Gastrocnemius medialis (tissue), 4 donors: ENCODE data around the gene SAP30BP. TPM values are rescaled to one million over a fixed set of nuclear protein-coding genes. Genes with fewer than 3 reads are reported as not detected.

Experiments
- ATAC-seq, 2 donors: fragments of 150-250 bp; one replicate each; pipeline ENCODE4 v1.9.1; 2016
- DNase-seq, 2 donors: peaks; one replicate each; pipeline ENCODE4 v3.0.0-alpha.2; 2019
- H3K27ac ChIP-seq, 4 donors: fragments of 200-600 bp; sonication (generic); 1 replicate in 1 of 4; 2 replicates in 3 of 4; pipeline ENCODE4 v1.5.1; 2016 to 2018; ENCODE audit warnings: mild to moderate bottlenecking in 2 of 4, moderate library complexity in 1 of 4
- H3K27me3 ChIP-seq, 3 donors: fragments of 200-600 bp; sonication (generic) in 2 of 3; 1 replicate in 1 of 3; 2 replicates in 2 of 3; pipeline versions ENCODE4 v1.5.1 to v1.6.0; 2016 to 2019; ENCODE audit warnings: mild to moderate bottlenecking in 1 of 3, moderate library complexity in 1 of 3
- H3K36me3 ChIP-seq, 2 donors: fragments of 200-600 bp; sonication (generic) in 1 of 2; one replicate each; pipeline ENCODE4 v1.5.1; 2017 to 2018
- H3K4me1 ChIP-seq, 2 donors: fragments of 200-600 bp; sonication (generic) in 1 of 2; one replicate each; pipeline ENCODE4 v1.5.1; 2016 to 2017; ENCODE audit warnings: mild to moderate bottlenecking in 2 of 2
- H3K4me3 ChIP-seq, 4 donors: fragments of 200-600 bp; sonication (generic) in 3 of 4; 1 replicate in 1 of 4; 2 replicates in 3 of 4; pipeline ENCODE4 v1.5.1; 2016 to 2019; ENCODE audit warnings: mild to moderate bottlenecking in 2 of 4
- H3K9me3 ChIP-seq, 3 donors: fragments of 200-600 bp; sonication (generic) in 2 of 3; 1 replicate in 1 of 3; 2 replicates in 2 of 3; pipeline ENCODE4 v1.5.1; 2016 to 2019
- POLR2A ChIP-seq, 2 donors: fragments of 450-650 bp; IDR thresholded peaks; one replicate each; pipeline ENCODE4 v1.6.1; 2017; ENCODE audit warnings: antibody characterized with exemption in 2 of 2, mild to moderate bottlenecking in 2 of 2, moderate library complexity in 2 of 2
- in situ Hi-C, 4 donors: fragments of 200-750 bp; cut with MboI; loops; one replicate each; pipeline versions ENCODE4 v1.15.0 to v1.8.0; 2017; ENCODE audit warnings: low sequenced_read_pairs in 4 of 4
- intact Hi-C: fragments of 100-400 bp; cut with DNase I; formaldehyde crosslinking; loops from one replicate; pipeline ENCODE4 v1.15.1; 2023; ENCODE audit warnings: low total_unique reads
- total RNA-seq, 4 donors: library from RNA; depleted of rRNA; stranded (reverse); fragments of >200 nt; gene quantifications; one replicate each; pipeline versions ENCODE4 v1.1.0 to v1.2.3, GENCODE V29; 2016
- TF ChIP-seq, protein P1 (sequence below), 5 experiments: fragments of 450-650 bp in 3 of 5; fragments of 200-600 bp in 2 of 5; sonication (generic) in 2 of 5; IDR thresholded peaks in 4 of 5; conservative IDR thresholded peaks in 1 of 5; 1 replicate in 4 of 5; 2 replicates in 1 of 5; pipeline ENCODE4 v1.5.1; 2016 to 2019; ENCODE audit warnings: antibody characterized with exemption in 5 of 5, mild to moderate bottlenecking in 3 of 5, moderate library complexity in 3 of 5

Gene SAP30BP
- total RNA-seq, 4 donors from 2014 or later: 42.0 to 64.0 (median 50.1) TPM

DNA sequence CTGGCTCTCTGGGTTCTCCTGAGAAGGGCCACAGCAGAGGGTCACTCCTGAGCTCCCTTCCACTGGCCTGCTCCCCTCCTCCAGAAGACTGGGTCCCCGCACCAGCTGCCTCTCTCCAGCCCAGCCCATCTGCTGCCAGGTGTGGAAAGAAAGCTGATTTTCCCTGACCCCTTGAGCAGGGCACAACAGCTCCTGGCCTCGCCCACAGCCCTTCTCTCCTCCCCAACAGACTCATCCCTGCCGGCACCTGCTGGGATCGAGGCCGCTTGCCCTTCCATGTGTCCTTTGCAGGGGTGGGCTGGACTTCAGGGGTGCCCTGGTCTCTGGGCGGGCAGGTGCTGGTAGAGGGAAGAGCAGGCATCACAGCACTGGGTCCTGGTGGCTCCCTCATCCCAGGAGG, 38.7 kb upstream of the SAP30BP start:
- H3K27ac ChIP-seq: no peak overlapping the region
- peaks cover 8 to 14% of the 10 kb centered on the region in 2 donors for H3K4me1 ChIP-seq
- DNase-seq (no peak), ATAC-seq (no peak)
- intact Hi-C loops (no loop called here), in situ Hi-C loops (no loop called here)
- H3K27me3 ChIP-seq: no peaks in the 10 kb centered on the region
- no peaks in the 10 kb centered on the region for H3K9me3 ChIP-seq
- H3K4me3 ChIP-seq: no peak overlapping the region
- H3K36me3 ChIP-seq: peaks cover 0 to 20% of the 10 kb centered on the region in 2 donors
- TF ChIP-seq POLR2A (IDR thresholded peaks at IDR 0.05): no peak
- TF ChIP-seq, protein P1, sequence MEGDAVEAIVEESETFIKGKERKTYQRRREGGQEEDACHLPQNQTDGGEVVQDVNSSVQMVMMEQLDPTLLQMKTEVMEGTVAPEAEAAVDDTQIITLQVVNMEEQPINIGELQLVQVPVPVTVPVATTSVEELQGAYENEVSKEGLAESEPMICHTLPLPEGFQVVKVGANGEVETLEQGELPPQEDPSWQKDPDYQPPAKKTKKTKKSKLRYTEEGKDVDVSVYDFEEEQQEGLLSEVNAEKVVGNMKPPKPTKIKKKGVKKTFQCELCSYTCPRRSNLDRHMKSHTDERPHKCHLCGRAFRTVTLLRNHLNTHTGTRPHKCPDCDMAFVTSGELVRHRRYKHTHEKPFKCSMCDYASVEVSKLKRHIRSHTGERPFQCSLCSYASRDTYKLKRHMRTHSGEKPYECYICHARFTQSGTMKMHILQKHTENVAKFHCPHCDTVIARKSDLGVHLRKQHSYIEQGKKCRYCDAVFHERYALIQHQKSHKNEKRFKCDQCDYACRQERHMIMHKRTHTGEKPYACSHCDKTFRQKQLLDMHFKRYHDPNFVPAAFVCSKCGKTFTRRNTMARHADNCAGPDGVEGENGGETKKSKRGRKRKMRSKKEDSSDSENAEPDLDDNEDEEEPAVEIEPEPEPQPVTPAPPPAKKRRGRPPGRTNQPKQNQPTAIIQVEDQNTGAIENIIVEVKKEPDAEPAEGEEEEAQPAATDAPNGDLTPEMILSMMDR (IDR thresholded peaks at IDR 0.05 in 4 of 5, conservative IDR thresholded peaks at IDR 0.05 in 1 of 5): no peak

DNA sequence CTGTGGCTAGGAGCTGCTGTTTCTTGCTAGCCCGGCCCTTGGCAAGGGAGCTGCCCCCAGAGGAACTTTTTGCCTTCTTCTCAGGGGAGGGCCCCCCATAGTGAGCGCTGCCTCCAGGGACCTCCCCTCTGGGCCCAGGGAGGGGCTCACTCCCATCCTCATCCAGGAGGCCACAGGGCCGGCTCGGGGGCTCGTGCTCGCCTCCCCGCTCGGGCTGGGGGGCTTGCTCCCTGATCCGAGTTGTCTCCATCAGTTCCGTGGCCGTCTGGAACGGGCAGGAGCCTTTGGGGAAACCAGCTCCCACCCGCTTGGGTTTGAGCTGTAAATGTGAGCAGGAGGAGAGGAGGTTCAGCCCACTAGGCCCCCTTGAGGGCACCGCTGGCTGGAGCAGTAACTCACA, 38.0 kb upstream of the SAP30BP start:
- no peak for ATAC-seq
- no peaks in the 10 kb centered on the region for H3K27me3 ChIP-seq
- intact Hi-C loops (no loop called here), in situ Hi-C loops (no loop called here)
- H3K4me1 ChIP-seq: peaks cover 15 to 16% of the 10 kb centered on the region in 2 donors
- H3K4me3 ChIP-seq: no peak overlapping the region
- peaks cover 0 to 20% of the 10 kb centered on the region in 2 donors for H3K36me3 ChIP-seq
- no peak for TF ChIP-seq POLR2A (IDR thresholded peaks at IDR 0.05)
- TF ChIP-seq, protein P1 (IDR thresholded peaks at IDR 0.05 in 4 of 5, conservative IDR thresholded peaks at IDR 0.05 in 1 of 5): no peak
- no peak overlapping the region for H3K27ac ChIP-seq
- no peak for DNase-seq
- H3K9me3 ChIP-seq: no peaks in the 10 kb centered on the region

DNA sequence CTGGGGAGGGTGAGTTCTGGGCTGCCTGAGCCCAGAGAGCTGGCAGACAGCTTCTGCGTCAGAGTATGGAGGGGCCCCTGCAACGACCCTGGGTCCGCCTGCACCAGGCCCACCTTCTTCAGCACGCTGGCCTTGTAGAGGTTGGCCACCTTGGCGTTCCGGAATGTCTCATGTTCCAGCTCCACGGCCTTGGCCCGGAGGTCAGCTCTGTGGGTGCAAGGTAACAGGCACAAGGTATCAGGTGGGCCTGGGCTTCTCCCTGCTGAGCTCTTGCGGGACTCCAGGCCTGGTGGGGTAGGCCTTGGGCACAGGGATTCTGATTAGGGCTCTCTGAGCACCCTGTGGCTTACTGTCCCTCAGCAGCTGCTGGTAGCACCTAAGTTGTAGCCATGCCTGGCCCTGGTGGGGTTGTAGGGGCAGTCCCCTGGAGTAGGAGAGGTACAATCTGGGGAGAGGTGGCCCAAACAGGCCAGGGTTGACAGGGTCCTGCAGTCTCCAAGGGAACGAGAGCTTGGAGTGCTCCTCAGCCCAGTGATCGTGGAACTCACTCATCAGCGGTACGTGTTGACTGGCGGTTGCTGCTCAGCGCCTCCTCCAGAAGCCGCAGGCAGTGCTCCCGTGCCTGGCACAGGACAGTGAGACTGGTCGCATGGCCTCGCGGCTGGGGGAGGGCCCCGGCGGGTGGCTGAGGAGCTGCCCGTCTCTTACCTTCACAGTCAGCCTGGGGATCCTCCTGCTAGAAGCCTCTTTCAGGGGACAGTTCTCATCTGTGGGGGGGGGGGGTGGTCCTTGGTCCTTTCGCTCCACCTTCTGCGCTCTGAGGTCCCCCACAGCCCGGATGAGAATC, 36.8 kb upstream of the SAP30BP start:
- TF ChIP-seq POLR2A (IDR thresholded peaks at IDR 0.05): no peak
- TF ChIP-seq, protein P1 (IDR thresholded peaks at IDR 0.05 in 4 of 5, conservative IDR thresholded peaks at IDR 0.05 in 1 of 5): no peak
- peaks cover 21 to 25% of the 10 kb centered on the region in 2 donors for H3K4me1 ChIP-seq
- intact Hi-C loops: loop anchor here (10.0 kb wide), 1 partner anchor 65 kb away; no protein-coding TSS in a partner anchor
- no peaks in the 10 kb centered on the region for H3K9me3 ChIP-seq
- H3K4me3 ChIP-seq: no peak overlapping the region
- peaks cover 0 to 18% of the 10 kb centered on the region in 2 donors for H3K36me3 ChIP-seq
- H3K27me3 ChIP-seq: no peaks in the 10 kb centered on the region
- in situ Hi-C loops: loop anchor here in 1 of 4 donors (10.0 kb wide), 1 partner anchor 115 kb away; no protein-coding TSS in a partner anchor
- no peak for DNase-seq
- ATAC-seq: no peak
- H3K27ac ChIP-seq: no peak overlapping the region

DNA sequence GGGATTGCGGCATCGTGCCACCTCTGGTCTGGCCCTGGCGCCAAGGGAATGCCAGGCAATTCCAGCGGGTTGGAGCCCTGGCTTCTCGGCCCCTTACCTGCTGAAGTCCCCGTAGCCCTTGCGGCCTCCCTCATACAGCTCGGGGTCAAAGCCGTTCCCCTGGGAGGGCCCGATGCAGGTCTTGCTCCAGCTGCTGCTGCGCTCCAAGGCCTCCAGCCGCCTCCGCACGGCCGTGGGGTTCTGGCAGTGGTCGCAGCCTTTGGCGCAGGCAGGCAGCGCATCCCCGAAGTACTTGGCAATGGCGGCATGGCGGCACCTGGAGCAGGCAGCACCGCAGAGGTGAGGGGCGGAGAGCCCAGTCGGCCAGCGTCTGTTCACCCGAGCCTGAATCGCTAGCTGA, 35.8 kb upstream of the SAP30BP start:
- DNase-seq (no peak), ATAC-seq (no peak)
- no peak overlapping the region for H3K4me3 ChIP-seq
- in situ Hi-C loops: loop anchor here in 1 of 4 donors (10.0 kb wide), 1 partner anchor 113 kb away; no protein-coding TSS in a partner anchor
- H3K9me3 ChIP-seq: no peaks in the 10 kb centered on the region
- no peak for TF ChIP-seq POLR2A (IDR thresholded peaks at IDR 0.05)
- TF ChIP-seq, protein P1 (IDR thresholded peaks at IDR 0.05 in 4 of 5, conservative IDR thresholded peaks at IDR 0.05 in 1 of 5): no peak
- intact Hi-C loops: loop anchor here (10.0 kb wide), 1 partner anchor 63 kb away; no protein-coding TSS in a partner anchor
- H3K36me3 ChIP-seq: peaks cover 0 to 12% of the 10 kb centered on the region in 2 donors
- H3K27ac ChIP-seq: no peak overlapping the region
- H3K4me1 ChIP-seq: peaks cover 30 to 31% of the 10 kb centered on the region in 2 donors
- no peaks in the 10 kb centered on the region for H3K27me3 ChIP-seq
